CD14-positive monocyte (primary cell): ENCODE measurements around the gene CCDC73. TPM values are rescaled to one million over a fixed set of nuclear protein-coding genes. Genes with fewer than 3 reads are reported as not detected.

Source experiments
- DNase-seq, 3 donors: peaks; one replicate each; pipeline ENCODE4 v3.0.0-alpha.2; 2011 to 2022
- H2AFZ ChIP-seq: 2 replicates; pipeline ENCODE4 v1.6.0; 2012; ENCODE audit warnings: mild to moderate bottlenecking, low read depth, low read length, inconsistent platforms; ENCODE audit not compliant: insufficient read depth, poor library complexity, severe bottlenecking
- H3K27ac ChIP-seq, 2 donors: 1 replicate in 1 of 2; 2 replicates in 1 of 2; pipeline ENCODE4 v1.5.1; 2012 to 2013; ENCODE audit warnings: low read length in 2 of 2, control low read depth in 1 of 2, inconsistent platforms in 1 of 2, low read depth in 1 of 2, mild to moderate bottlenecking in 1 of 2
- H3K27me3 ChIP-seq, 2 donors: one replicate each; pipeline versions ENCODE4 v1.6.0 to v1.6.1; 2011 to 2013; ENCODE audit warnings: low read length in 2 of 2; ENCODE audit not compliant: control insufficient read depth in 2 of 2, insufficient read depth in 2 of 2
- H3K36me3 ChIP-seq, 2 donors: replicated peaks in 1 of 2; 1 replicate in 1 of 2; 2 replicates in 1 of 2; pipeline versions ENCODE4 v1.5.1 to v1.6.1; 2012 to 2013; ENCODE audit warnings: low read length in 2 of 2, control low read depth in 1 of 2, inconsistent platforms in 1 of 2, mild to moderate bottlenecking in 1 of 2; ENCODE audit not compliant: insufficient read depth in 2 of 2, control insufficient read depth in 1 of 2
- H3K4me1 ChIP-seq, 2 donors: 1 replicate in 1 of 2; 2 replicates in 1 of 2; pipeline versions ENCODE4 v1.5.1 to v1.6.1; 2012 to 2013; ENCODE audit warnings: low read length in 2 of 2, control low read depth in 1 of 2, inconsistent platforms in 1 of 2, mild to moderate bottlenecking in 1 of 2, moderate library complexity in 1 of 2; ENCODE audit not compliant: insufficient read depth in 2 of 2, control insufficient read depth in 1 of 2
- H3K4me2 ChIP-seq: replicated peaks from 2 replicates; pipeline ENCODE3; 2012; ENCODE audit warnings: low read length, moderate library complexity, mild to moderate bottlenecking; ENCODE audit not compliant: poor library complexity, severe bottlenecking; ENCODE audit errors: extremely low read depth
- H3K4me3 ChIP-seq, 3 experiments: fragments of 200-600 bp in 1 of 3; sonication (generic) in 1 of 3; replicated peaks in 1 of 3; 1 replicate in 2 of 3; 2 replicates in 1 of 3; pipeline ENCODE4 v1.5.1; 2011 to 2013; ENCODE audit warnings: low read length in 3 of 3, mild to moderate bottlenecking in 3 of 3, control low read depth in 2 of 3, low read depth in 2 of 3, inconsistent platforms in 1 of 3, moderate library complexity in 1 of 3
- H3K79me2 ChIP-seq: 2 replicates; pipeline ENCODE4 v1.6.0; 2012; ENCODE audit warnings: mild to moderate bottlenecking, control low read depth, inconsistent platforms, low read length, moderate library complexity; ENCODE audit not compliant: insufficient read depth
- H3K9ac ChIP-seq: 2 replicates; pipeline ENCODE4 v1.6.0; 2017; ENCODE audit warnings: low read length, mild to moderate bottlenecking; ENCODE audit not compliant: insufficient read depth, poor library complexity, severe bottlenecking
- H3K9me3 ChIP-seq, 2 donors: replicated peaks in 1 of 2; 1 replicate in 1 of 2; 2 replicates in 1 of 2; pipeline versions ENCODE4 v1.5.1 to v1.6.1; 2012 to 2013; ENCODE audit warnings: low read length in 2 of 2, control low read depth in 1 of 2; ENCODE audit not compliant: control insufficient read depth in 1 of 2, insufficient read depth in 1 of 2
- H4K20me1 ChIP-seq: 2 replicates; pipeline ENCODE4 v1.6.0; 2012; ENCODE audit warnings: mild to moderate bottlenecking, low read length, control low read depth, moderate library complexity; ENCODE audit not compliant: insufficient read depth
- H3K27ac Mint-ChIP-seq, 7 donors: one replicate each; pipeline ENCODE4 v1.8.0; 2020; ENCODE audit warnings: mild to moderate bottlenecking in 7 of 7, mixed read lengths in 7 of 7, moderate library complexity in 6 of 7, inconsistent platforms in 2 of 7
- H3K27me3 Mint-ChIP-seq, 3 donors: one replicate each; pipeline ENCODE4 v1.8.0; 2021 to 2022; ENCODE audit warnings: low read depth in 3 of 3, mild to moderate bottlenecking in 3 of 3, mixed read lengths in 3 of 3, moderate library complexity in 3 of 3, inconsistent platforms in 1 of 3
- H3K36me3 Mint-ChIP-seq, 2 donors: one replicate each; pipeline ENCODE4 v1.8.0; 2020; ENCODE audit warnings: mixed read lengths in 2 of 2, inconsistent platforms in 1 of 2, mild to moderate bottlenecking in 1 of 2
- H3K4me1 Mint-ChIP-seq: one replicate; pipeline ENCODE4 v1.8.0; 2020; ENCODE audit warnings: mild to moderate bottlenecking, mixed read lengths
- H3K4me3 Mint-ChIP-seq, 2 donors: one replicate each; pipeline ENCODE4 v1.8.0; 2020; ENCODE audit warnings: mild to moderate bottlenecking in 2 of 2, mixed read lengths in 2 of 2, moderate library complexity in 1 of 2
- H3K9me3 Mint-ChIP-seq, 7 donors: one replicate each; pipeline ENCODE4 v1.8.0; 2020 to 2022; ENCODE audit warnings: mixed read lengths in 7 of 7, mild to moderate bottlenecking in 6 of 7, moderate library complexity in 6 of 7, inconsistent platforms in 2 of 7
- CTCF ChIP-seq: fragments of 200-600 bp; IDR thresholded peaks from one replicate; pipeline ENCODE4 v1.8.0; 2022; ENCODE audit warnings: antibody characterized with exemption, mild to moderate bottlenecking
- WGBS: methylation state at CpG from one replicate; pipeline ENCODE4 v1.1.5; 2013; ENCODE audit warnings: missing lambda C conversion rate; ENCODE audit not compliant: insufficient coverage; 5-methylcytosine and 5-hydroxymethylcytosine counted together
- intact Hi-C, 2 donors: fragments of 100-400 bp; cut with micrococcal nuclease; formaldehyde crosslinking; loops; one replicate each; pipeline versions ENCODE4 v1.15.0 to v1.15.1; 2023
- polyA plus RNA-seq, 3 donors: library from polyadenylated mRNA; depleted of rRNA in 1 of 3; unstranded in 2 of 3; stranded (reverse) in 1 of 3; fragments of 300-500 nt in 2 of 3; fragments of >200 nt in 1 of 3; fragmentation: Illumina TruSeq in 2 of 3; gene quantifications; 1 replicate in 2 of 3; 2 replicates in 1 of 3; pipeline ENCODE4 v1.2.3, GENCODE V29; 2012 to 2021

Gene CCDC73
- polyA plus RNA-seq, 3 donors = 0.03 to 0.09 TPM; not detected in 1

GRCh38 chr11:32729976-32730375 lies 64.5 kb downstream of the CCDC73 start:
- WGBS = no CpG with 5 or more reads among the region's 1 CpG
- no peak for DNase-seq
- Histone ChIP-seq H3K9me3 (peaks cover 8 to 10% of the 10 kb centered on the region in 2 donors), H3K79me2 (no peaks in the 10 kb centered on the region), H2AFZ (no peak overlapping the region), H3K4me2 (no peak overlapping the region), H3K9ac (no peak overlapping the region), H3K27me3 (no peaks in the 10 kb centered on the region), H3K4me1 (no peaks in the 10 kb centered on the region), H3K36me3 (no peaks in the 10 kb centered on the region), H3K4me3 (no peak overlapping the region), H3K27ac (no peak overlapping the region), H4K20me1 (no peaks in the 10 kb centered on the region)
- H3K27me3 Mint-ChIP-seq = peaks cover 0 to 7% (median 2%) of the 10 kb centered on the region in 3 donors
- H3K9me3 Mint-ChIP-seq = peaks cover 7 to 19% (median 9%) of the 10 kb centered on the region in 7 donors
- no peak for TF ChIP-seq CTCF
- H3K36me3 Mint-ChIP-seq = no peaks in the 10 kb centered on the region
- H3K4me1 Mint-ChIP-seq = no peaks in the 10 kb centered on the region
- H3K27ac Mint-ChIP-seq = no peak overlapping the region
- H3K4me3 Mint-ChIP-seq = no peak overlapping the region
- intact Hi-C loops = no loop called here

- no peaks in the 10 kb centered on the region for H3K4me1 Mint-ChIP-seq
- no peak overlapping the region for H3K4me3 Mint-ChIP-seq
- H3K79me2 ChIP-seq = no peaks in the 10 kb centered on the region
- H4K20me1 ChIP-seq = no peaks in the 10 kb centered on the region
- H3K27ac Mint-ChIP-seq = no peak overlapping the region
- H3K4me3 ChIP-seq = no peak overlapping the region
- H3K36me3 Mint-ChIP-seq = no peaks in the 10 kb centered on the region
- H3K27me3 ChIP-seq = no peaks in the 10 kb centered on the region
- H3K36me3 ChIP-seq = no peaks in the 10 kb centered on the region
- intact Hi-C loops = no loop called here
- no peak for DNase-seq
- no peak overlapping the region for H3K9ac ChIP-seq
- no peak overlapping the region for H2AFZ ChIP-seq
- no peak for TF ChIP-seq CTCF
- whole genome bisulfite sequencing = no CpG with 5 or more reads among the region's 3 CpGs
- H3K27ac ChIP-seq = no peak overlapping the region
- no peaks in the 10 kb centered on the region for H3K4me1 ChIP-seq
- H3K27me3 Mint-ChIP-seq = peaks cover 0 to 3% (median 2%) of the 10 kb centered on the region in 3 donors
- H3K4me2 ChIP-seq = no peak overlapping the region
- no peaks in the 10 kb centered on the region for H3K9me3 ChIP-seq
- H3K9me3 Mint-ChIP-seq = no peaks in the 10 kb centered on the region
These were observed 71.1 kb downstream of the CCDC73 start for GRCh38 chr11:32723332-32723731.
